Measurements from ENCODE around the gene PFDN4.

The PFDN4 gene

GRCh38 chr20:54194724-54195438, 13.0 kb upstream of the PFDN4 start:
- H3K9ac ChIP-seq (ENCODE audit: low read depth, low read length): no peak overlapping the region
- no peaks in the 10 kb centered on the region for H3K9me3 ChIP-seq (ENCODE audit: insufficient read depth, low read depth, low read length)
- no peak overlapping the region for H3K4me3 ChIP-seq (ENCODE audit: low read length)
- H3K4me1 ChIP-seq (ENCODE audit: insufficient read depth, low read length): peaks cover 3% of the 10 kb centered on the region; the same call in 1 of the 2 replicates
- 87% methylated on average over 11 of the region's 11 CpGs for WGBS
- H3K36me3 ChIP-seq (ENCODE audit: insufficient read depth, low read length): no peaks in the 10 kb centered on the region
- no peaks in the 10 kb centered on the region for H3K27me3 ChIP-seq (ENCODE audit: insufficient read depth, low read length)
- H3K27ac ChIP-seq (ENCODE audit: low read depth, low read length): no peak overlapping the region

DNA sequence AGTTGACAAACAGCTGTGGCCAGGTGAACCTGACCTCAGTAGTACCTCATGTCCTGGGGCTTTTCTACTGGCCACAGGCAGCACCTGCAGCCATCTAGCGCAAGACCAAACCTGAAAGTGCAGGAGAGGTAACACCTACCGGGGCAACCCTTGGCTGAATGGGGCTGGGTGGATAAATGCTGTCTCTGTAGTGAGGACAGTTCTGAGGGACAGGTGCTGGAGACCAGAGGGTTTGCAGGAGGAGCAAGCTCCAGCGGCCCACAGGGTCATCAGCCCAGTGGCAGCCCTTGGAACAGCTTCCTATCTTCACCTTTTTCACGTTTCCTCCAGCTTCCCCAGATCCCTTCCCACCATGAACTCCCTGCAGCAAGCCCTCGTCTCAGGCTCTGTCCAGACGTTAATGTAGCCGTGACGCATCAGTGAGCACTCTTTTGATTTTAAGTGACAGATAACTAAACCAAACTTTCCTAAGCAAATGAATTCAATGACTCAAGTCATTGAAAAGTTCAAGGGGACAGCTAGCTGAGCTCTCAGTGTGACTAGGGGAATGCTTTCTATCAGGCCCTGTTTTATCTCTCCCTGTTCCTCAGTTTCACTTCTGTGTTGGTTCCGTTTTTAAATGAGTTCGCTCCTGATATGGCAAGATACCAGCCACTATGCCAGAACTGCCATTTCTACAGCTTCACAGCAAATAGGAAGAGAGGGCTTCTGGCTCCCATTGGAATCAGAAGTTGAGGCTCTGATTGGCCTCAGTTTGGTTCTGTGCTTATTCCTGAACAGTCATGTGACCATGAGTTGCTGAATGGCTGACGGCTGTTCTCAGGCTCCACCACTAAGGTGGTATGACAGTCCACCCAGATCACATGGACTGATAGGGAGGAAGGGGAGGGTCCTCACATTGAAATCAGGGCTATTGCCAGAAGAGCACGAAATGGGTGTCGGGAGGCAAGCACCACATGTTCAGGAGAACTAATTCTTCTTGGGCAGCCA, 12.1 kb upstream of the PFDN4 start:
- 91% methylated on average over 13 of the region's 13 CpGs for WGBS
- H3K27ac ChIP-seq (ENCODE audit: low read depth, low read length): no peak overlapping the region

GRCh38 chr20:54197621-54198604, 10.0 kb upstream of the PFDN4 start:
- 87% methylated on average over 10 of the region's 13 CpGs for WGBS
- H3K27ac ChIP-seq (ENCODE audit: low read depth, low read length): no peak overlapping the region
- H3K36me3 ChIP-seq (ENCODE audit: insufficient read depth, low read length): no peaks in the 10 kb centered on the region
- H3K4me1 ChIP-seq (ENCODE audit: insufficient read depth, low read length): peaks cover 3% of the 10 kb centered on the region; the same call in 1 of the 2 replicates
- H3K27me3 ChIP-seq (ENCODE audit: insufficient read depth, low read length): no peaks in the 10 kb centered on the region
- no peak overlapping the region for H3K9ac ChIP-seq (ENCODE audit: low read depth, low read length)
- H3K9me3 ChIP-seq (ENCODE audit: insufficient read depth, low read depth, low read length): no peaks in the 10 kb centered on the region
- H3K4me3 ChIP-seq (ENCODE audit: low read length): no peak overlapping the region

More for the DNA sequence above, 12.1 kb upstream of the PFDN4 start:
- Histone ChIP-seq H3K4me1 (ENCODE audit: insufficient read depth, low read length) (peaks cover 3% of the 10 kb centered on the region; the same call in 1 of the 2 replicates), H3K9ac (ENCODE audit: low read depth, low read length) (no peak overlapping the region), H3K27me3 (ENCODE audit: insufficient read depth, low read length) (no peaks in the 10 kb centered on the region), H3K4me3 (ENCODE audit: low read length) (no peak overlapping the region), H3K36me3 (ENCODE audit: insufficient read depth, low read length) (no peaks in the 10 kb centered on the region), H3K9me3 (ENCODE audit: insufficient read depth, low read depth, low read length) (no peaks in the 10 kb centered on the region)

DNA sequence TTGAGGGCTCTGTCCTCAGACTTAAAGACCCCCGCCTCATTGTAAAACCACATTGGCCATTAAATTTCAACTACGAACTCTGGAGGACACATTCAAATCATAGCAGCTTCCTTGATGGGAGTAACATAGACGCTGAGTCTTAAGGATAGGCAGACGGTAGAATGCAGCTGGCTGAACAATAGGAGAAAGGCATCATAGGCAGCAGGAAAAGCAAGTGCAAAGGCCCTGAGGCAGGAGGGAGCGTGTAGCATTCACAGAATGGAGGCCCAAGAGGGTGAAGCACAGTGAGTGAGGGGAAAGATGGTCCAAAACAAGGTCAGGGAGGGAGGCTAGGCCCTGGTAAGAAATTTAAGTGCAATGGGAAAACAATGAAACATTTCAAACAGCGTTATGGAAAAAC, 8.6 kb upstream of the PFDN4 start:
- H3K27me3 ChIP-seq (ENCODE audit: insufficient read depth, low read length): no peaks in the 10 kb centered on the region
- H3K4me3 ChIP-seq (ENCODE audit: low read length): no peak overlapping the region
- 81% methylated on average over 6 of the region's 6 CpGs for WGBS
- no peak overlapping the region for H3K9ac ChIP-seq (ENCODE audit: low read depth, low read length)
- H3K9me3 ChIP-seq (ENCODE audit: insufficient read depth, low read depth, low read length): no peaks in the 10 kb centered on the region
- H3K36me3 ChIP-seq (ENCODE audit: insufficient read depth, low read length): no peaks in the 10 kb centered on the region
- H3K27ac ChIP-seq (ENCODE audit: low read depth, low read length): no peak overlapping the region
- H3K4me1 ChIP-seq (ENCODE audit: insufficient read depth, low read length): peaks cover 3% of the 10 kb centered on the region; the same call in 1 of the 2 replicates

DNA sequence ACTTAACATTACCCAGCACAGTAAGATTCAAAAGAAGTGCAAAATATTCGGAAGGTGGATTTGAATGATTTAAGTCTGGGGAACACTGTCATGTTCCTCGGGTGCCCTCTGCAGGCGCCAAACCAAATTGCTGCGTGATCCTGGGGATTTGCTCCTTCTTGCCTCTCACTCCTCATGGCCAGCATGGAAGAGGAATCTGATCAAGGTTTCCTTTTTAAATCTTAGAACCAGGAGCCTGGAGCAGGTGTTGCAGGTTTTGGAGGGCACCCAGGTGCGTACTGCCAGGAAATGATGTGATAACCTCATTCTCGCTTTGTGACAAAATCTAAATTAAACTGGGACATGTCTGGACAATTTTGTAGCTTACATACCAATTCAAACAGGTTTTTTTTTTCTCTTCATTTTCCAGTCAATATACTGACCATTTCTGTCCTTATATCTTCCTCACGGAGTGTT, 8.1 kb upstream of the PFDN4 start:
- H3K27me3 ChIP-seq (ENCODE audit: insufficient read depth, low read length): no peaks in the 10 kb centered on the region
- H3K4me3 ChIP-seq (ENCODE audit: low read length): no peak overlapping the region
- no peak overlapping the region for H3K9ac ChIP-seq (ENCODE audit: low read depth, low read length)
- 24% methylated on average over 6 of the region's 7 CpGs for WGBS
- no peak overlapping the region for H3K27ac ChIP-seq (ENCODE audit: low read depth, low read length)
- H3K36me3 ChIP-seq (ENCODE audit: insufficient read depth, low read length): no peaks in the 10 kb centered on the region
- peaks cover 3% of the 10 kb centered on the region; the same call in 1 of the 2 replicates for H3K4me1 ChIP-seq (ENCODE audit: insufficient read depth, low read length)
- no peaks in the 10 kb centered on the region for H3K9me3 ChIP-seq (ENCODE audit: insufficient read depth, low read depth, low read length)

GRCh38 chr20:54200487-54201267, 7.2 kb upstream of the PFDN4 start:
- no peak overlapping the region for H3K4me3 ChIP-seq (ENCODE audit: low read length)
- H3K27me3 ChIP-seq (ENCODE audit: insufficient read depth, low read length): no peaks in the 10 kb centered on the region
- no peaks in the 10 kb centered on the region for H3K36me3 ChIP-seq (ENCODE audit: insufficient read depth, low read length)
- no peak overlapping the region for H3K27ac ChIP-seq (ENCODE audit: low read depth, low read length)
- H3K9me3 ChIP-seq (ENCODE audit: insufficient read depth, low read depth, low read length): no peaks in the 10 kb centered on the region
- H3K4me1 ChIP-seq (ENCODE audit: insufficient read depth, low read length): peaks cover 3% of the 10 kb centered on the region; the same call in 1 of the 2 replicates
- 88% methylated on average over 7 of the region's 7 CpGs for WGBS
- no peak overlapping the region for H3K9ac ChIP-seq (ENCODE audit: low read depth, low read length)

GRCh38 chr20:54201268-54201846, 6.5 kb upstream of the PFDN4 start:
- Histone ChIP-seq H3K9me3 (ENCODE audit: insufficient read depth, low read depth, low read length) (no peaks in the 10 kb centered on the region), H3K27ac (ENCODE audit: low read depth, low read length) (no peak overlapping the region), H3K9ac (ENCODE audit: low read depth, low read length) (no peak overlapping the region), H3K27me3 (ENCODE audit: insufficient read depth, low read length) (no peaks in the 10 kb centered on the region), H3K4me3 (ENCODE audit: low read length) (no peak overlapping the region), H3K4me1 (ENCODE audit: insufficient read depth, low read length) (peaks cover 3% of the 10 kb centered on the region; the same call in 1 of the 2 replicates), H3K36me3 (ENCODE audit: insufficient read depth, low read length) (no peaks in the 10 kb centered on the region)
- 81% methylated on average over 4 of the region's 4 CpGs for WGBS

GRCh38 chr20:54203281-54203680, 4.6 kb upstream of the PFDN4 start:
- WGBS: 72% methylated on average over 4 of the region's 5 CpGs
- Histone ChIP-seq H3K9ac (ENCODE audit: low read depth, low read length) (no peak overlapping the region), H3K4me3 (ENCODE audit: low read length) (no peak overlapping the region), H3K4me1 (ENCODE audit: insufficient read depth, low read length) (no peaks in the 10 kb centered on the region; the same call in 1 of the 2 replicates), H3K27ac (ENCODE audit: low read depth, low read length) (no peak overlapping the region), H3K27me3 (ENCODE audit: insufficient read depth, low read length) (no peaks in the 10 kb centered on the region), H3K9me3 (ENCODE audit: insufficient read depth, low read depth, low read length) (no peaks in the 10 kb centered on the region), H3K36me3 (ENCODE audit: insufficient read depth, low read length) (no peaks in the 10 kb centered on the region)

GRCh38 chr20:54204063-54204462, 3.8 kb upstream of the PFDN4 start:
- no peak overlapping the region for H3K9ac ChIP-seq (ENCODE audit: low read depth, low read length)
- no peak overlapping the region for H3K4me3 ChIP-seq (ENCODE audit: low read length)
- no peak overlapping the region for H3K27ac ChIP-seq (ENCODE audit: low read depth, low read length)
- no peaks in the 10 kb centered on the region for H3K27me3 ChIP-seq (ENCODE audit: insufficient read depth, low read length)
- no peaks in the 10 kb centered on the region for H3K9me3 ChIP-seq (ENCODE audit: insufficient read depth, low read depth, low read length)
- 89% methylated on average over 6 of the region's 6 CpGs for WGBS
- no peaks in the 10 kb centered on the region for H3K36me3 ChIP-seq (ENCODE audit: insufficient read depth, low read length)
- peaks cover 3% of the 10 kb centered on the region; the same call in 1 of the 2 replicates for H3K4me1 ChIP-seq (ENCODE audit: insufficient read depth, low read length)
